Measurements from ENCODE around the gene PALLD.

DNA sequence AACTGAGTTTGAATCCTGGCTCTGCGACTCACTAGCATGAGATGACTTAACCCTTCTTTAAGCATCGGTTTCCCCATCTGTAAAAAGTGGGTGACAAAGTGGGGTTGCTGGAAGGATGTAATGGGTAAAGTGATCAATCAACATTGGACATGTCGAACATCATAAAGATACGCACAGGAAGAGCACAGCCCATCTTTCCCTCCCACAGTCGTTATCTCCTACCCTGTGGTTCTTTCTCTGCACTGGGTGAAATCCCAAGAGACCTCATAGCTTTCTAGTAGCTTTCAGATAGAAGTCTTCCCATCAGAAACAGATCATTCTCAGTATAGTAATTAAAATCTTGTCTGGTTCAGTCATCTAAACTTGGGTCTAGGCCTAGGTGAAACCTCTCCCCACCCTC is 296.7 kb downstream of the PALLD start:
- TF ChIP-seq, protein P1, sequence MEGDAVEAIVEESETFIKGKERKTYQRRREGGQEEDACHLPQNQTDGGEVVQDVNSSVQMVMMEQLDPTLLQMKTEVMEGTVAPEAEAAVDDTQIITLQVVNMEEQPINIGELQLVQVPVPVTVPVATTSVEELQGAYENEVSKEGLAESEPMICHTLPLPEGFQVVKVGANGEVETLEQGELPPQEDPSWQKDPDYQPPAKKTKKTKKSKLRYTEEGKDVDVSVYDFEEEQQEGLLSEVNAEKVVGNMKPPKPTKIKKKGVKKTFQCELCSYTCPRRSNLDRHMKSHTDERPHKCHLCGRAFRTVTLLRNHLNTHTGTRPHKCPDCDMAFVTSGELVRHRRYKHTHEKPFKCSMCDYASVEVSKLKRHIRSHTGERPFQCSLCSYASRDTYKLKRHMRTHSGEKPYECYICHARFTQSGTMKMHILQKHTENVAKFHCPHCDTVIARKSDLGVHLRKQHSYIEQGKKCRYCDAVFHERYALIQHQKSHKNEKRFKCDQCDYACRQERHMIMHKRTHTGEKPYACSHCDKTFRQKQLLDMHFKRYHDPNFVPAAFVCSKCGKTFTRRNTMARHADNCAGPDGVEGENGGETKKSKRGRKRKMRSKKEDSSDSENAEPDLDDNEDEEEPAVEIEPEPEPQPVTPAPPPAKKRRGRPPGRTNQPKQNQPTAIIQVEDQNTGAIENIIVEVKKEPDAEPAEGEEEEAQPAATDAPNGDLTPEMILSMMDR (IDR thresholded peaks at IDR 0.05): no peak
- TF ChIP-seq EP300 (IDR thresholded peaks at IDR 0.05) (no peak), POLR2A (IDR thresholded peaks at IDR 0.05) (no peak)

Data from gastroesophageal sphincter (tissue), 3 donors.